ENCODE data around the gene ARHGEF7.

DNA sequence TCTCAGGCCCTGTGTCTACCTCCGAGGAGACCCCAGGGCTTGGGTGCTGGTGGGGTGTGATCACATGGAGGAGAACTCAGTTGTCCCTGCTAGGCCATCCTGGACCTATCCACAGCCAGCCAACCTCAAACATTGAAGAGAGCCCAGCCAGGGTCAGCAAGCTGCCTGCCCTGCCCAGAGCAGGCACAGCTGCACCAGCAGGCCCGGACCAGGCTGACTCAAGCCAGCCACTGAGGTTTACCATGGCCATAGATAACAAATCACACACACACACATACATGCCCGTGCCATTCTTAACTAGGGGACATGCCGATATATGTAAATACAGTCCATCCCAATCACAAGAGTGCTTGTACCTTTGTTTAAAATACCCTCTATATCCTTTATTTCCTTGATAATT lies 8.1 kb downstream of the ARHGEF7 start:
- TF ChIP-seq CTCF (IDR thresholded peaks at IDR 0.05; ENCODE audit: insufficient read depth, low read depth, low read length) (no peak), EZH2 (IDR thresholded peaks at IDR 0.05; ENCODE audit: insufficient read depth, low read length) (no peak)
